Common myeloid progenitor, CD34-positive (primary cell): ENCODE measurements around the gene CARD9.

Experiments used
- CTCF ChIA-PET: fragments of 350-600 bp; sonication (Branson Sonifier 250); formaldehyde crosslinking; loops from one replicate; lab custom pipeline; 2021; ENCODE audit warnings: antibody characterized with exemption; lab: Charles Lee
- POLR2A ChIA-PET: fragments of 350-600 bp; sonication (Branson Sonifier 250); formaldehyde crosslinking; loops from one replicate; lab custom pipeline; 2021; ENCODE audit warnings: antibody characterized with exemption; lab: Charles Lee
- DNase-seq, 3 donors: peaks; one replicate each; pipeline versions ENCODE4 v3.0.0 to v3.0.0-alpha.2; 2013
- H3K27ac ChIP-seq, 2 experiments: 1 replicate in 1 of 2; 2 replicates in 1 of 2; pipeline ENCODE4 v1.7.0; 2013; ENCODE audit warnings: inconsistent platforms in 2 of 2, low read length in 2 of 2, mild to moderate bottlenecking in 2 of 2, low read depth in 1 of 2, moderate library complexity in 1 of 2; ENCODE audit not compliant: severe bottlenecking in 2 of 2, insufficient read depth in 1 of 2, poor library complexity in 1 of 2
- H3K27me3 ChIP-seq, 5 experiments: replicated peaks in 2 of 5; 1 replicate in 3 of 5; 2 replicates in 2 of 5; pipeline versions ENCODE4 v1.6.1 to v1.7.0; 2013; ENCODE audit warnings: low read length in 4 of 5, mild to moderate bottlenecking in 2 of 5, moderate library complexity in 2 of 5, inconsistent platforms in 1 of 5; ENCODE audit not compliant: insufficient read depth in 5 of 5, control insufficient read depth in 4 of 5
- H3K36me3 ChIP-seq, 4 experiments: 1 replicate in 2 of 4; 2 replicates in 2 of 4; pipeline versions ENCODE4 v1.6.1 to v1.7.0; 2013; ENCODE audit warnings: low read length in 3 of 4, control low read depth in 1 of 4, mild to moderate bottlenecking in 1 of 4; ENCODE audit not compliant: control insufficient read depth in 4 of 4, insufficient read depth in 4 of 4
- H3K4me1 ChIP-seq, 4 experiments: 1 replicate in 3 of 4; 2 replicates in 1 of 4; pipeline versions ENCODE4 v1.6.1 to v1.7.1; 2013; ENCODE audit warnings: low read length in 3 of 4, mild to moderate bottlenecking in 3 of 4, control low read depth in 1 of 4, inconsistent platforms in 1 of 4, moderate library complexity in 1 of 4; ENCODE audit not compliant: control insufficient read depth in 4 of 4, insufficient read depth in 4 of 4; ENCODE audit errors: control extremely low read depth in 1 of 4
- H3K4me3 ChIP-seq, 7 experiments: 1 replicate in 4 of 7; 2 replicates in 3 of 7; pipeline versions ENCODE4 v1.5.1 to v1.7.0; 2013; ENCODE audit warnings: mild to moderate bottlenecking in 7 of 7, low read length in 6 of 7, moderate library complexity in 6 of 7, inconsistent platforms in 2 of 7, low read depth in 2 of 7, control low read depth in 1 of 7; ENCODE audit not compliant: insufficient read depth in 4 of 7, control insufficient read depth in 1 of 7; ENCODE audit errors: extremely low read depth in 1 of 7
- H3K9me3 ChIP-seq, 5 experiments: 1 replicate in 4 of 5; 2 replicates in 1 of 5; pipeline versions ENCODE4 v1.6.1 to v1.7.1; 2013; ENCODE audit warnings: low read length in 4 of 5, mild to moderate bottlenecking in 2 of 5, inconsistent platforms in 1 of 5, low read depth in 1 of 5, moderate library complexity in 1 of 5; ENCODE audit not compliant: control insufficient read depth in 4 of 5, insufficient read depth in 2 of 5; ENCODE audit errors: control extremely low read depth in 1 of 5
- WGBS: methylation state at CpG from one replicate; pipeline ENCODE4 v1.1.5; 2013; ENCODE audit not compliant: insufficient coverage; 5-methylcytosine and 5-hydroxymethylcytosine counted together

CARD9 gene

DNA sequence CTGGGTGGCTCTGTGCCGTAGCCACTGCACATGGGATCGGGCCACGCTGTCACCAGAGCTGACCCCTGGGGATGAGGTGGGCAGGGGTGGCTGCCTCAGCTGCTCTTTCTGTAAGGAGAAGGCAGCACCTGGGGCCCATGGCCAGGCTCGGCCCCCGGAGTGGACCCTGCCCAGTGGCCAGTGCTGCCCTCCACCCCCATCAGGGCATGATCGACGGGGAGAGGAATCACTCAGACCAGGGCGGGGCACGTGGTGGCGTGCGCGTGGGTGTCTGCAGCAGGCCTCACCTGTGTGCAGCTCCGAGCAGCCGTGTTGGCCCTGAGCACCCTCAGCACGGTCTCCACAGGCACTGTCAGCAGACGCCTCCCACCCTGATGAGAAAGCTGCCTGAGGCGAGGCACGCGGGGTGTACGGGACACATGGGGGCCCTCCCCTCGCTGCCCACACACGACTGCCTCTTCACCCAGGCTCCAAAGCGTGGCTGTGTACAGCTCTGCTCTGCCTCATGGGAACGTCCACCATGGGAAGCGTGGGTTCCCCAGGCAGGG is 8.6 kb upstream of the CARD9 start:
- H3K27ac ChIP-seq = no peak overlapping the region
- DNase-seq = no peak
- H3K4me3 ChIP-seq = no peak overlapping the region
- WGBS = 95% methylated on average over 22 of the region's 25 CpGs
- peaks cover 14 to 88% (median 49%) of the 10 kb centered on the region in 4 experiments for H3K36me3 ChIP-seq
- H3K9me3 ChIP-seq = no peaks in the 10 kb centered on the region
- peaks cover 0 to 6% (median 5%) of the 10 kb centered on the region in 4 experiments for H3K4me1 ChIP-seq
- ChIA-PET POLR2A (no interaction called here), CTCF (interaction anchor here (1.4 kb wide), 2 partner anchors 8 to 106 kb away, joined by 3 to 4 read pairs; no protein-coding TSS in a partner anchor)
- no peaks in the 10 kb centered on the region for H3K27me3 ChIP-seq

GRCh38 chr9:136381311-136381710 is 7.8 kb upstream of the CARD9 start:
- no peak for DNase-seq
- Histone ChIP-seq H3K27ac (no peak overlapping the region), H3K27me3 (no peaks in the 10 kb centered on the region), H3K4me3 (no peak overlapping the region), H3K9me3 (no peaks in the 10 kb centered on the region), H3K36me3 (peaks cover 12 to 91% (median 47%) of the 10 kb centered on the region in 4 experiments), H3K4me1 (peaks cover 0 to 8% (median 8%) of the 10 kb centered on the region in 4 experiments)
- CTCF ChIA-PET = interaction anchor here (1.0 to 1.4 kb wide), 3 partner anchors 8 to 107 kb away, joined by 3 to 4 read pairs (median 3); no protein-coding TSS in a partner anchor
- 95% methylated on average over 4 of the region's 9 CpGs for WGBS
- POLR2A ChIA-PET = no interaction called here

GRCh38 chr9:136380381-136380780 is 6.9 kb upstream of the CARD9 start:
- peaks cover 12 to 93% (median 42%) of the 10 kb centered on the region in 4 experiments for H3K36me3 ChIP-seq
- H3K27ac ChIP-seq = no peak overlapping the region
- ChIA-PET CTCF (interaction anchor here (1.0 to 1.4 kb wide), 2 partner anchors 7 to 10 kb away, joined by 3 to 4 read pairs; no protein-coding TSS in a partner anchor), POLR2A (no interaction called here)
- no peaks in the 10 kb centered on the region for H3K27me3 ChIP-seq
- H3K4me3 ChIP-seq = no peak overlapping the region
- H3K9me3 ChIP-seq = no peaks in the 10 kb centered on the region
- WGBS = over 99% methylated on average over 16 of the region's 17 CpGs
- DNase-seq = no peak
- peaks cover 0 to 8% (median 8%) of the 10 kb centered on the region in 4 experiments for H3K4me1 ChIP-seq

DNA sequence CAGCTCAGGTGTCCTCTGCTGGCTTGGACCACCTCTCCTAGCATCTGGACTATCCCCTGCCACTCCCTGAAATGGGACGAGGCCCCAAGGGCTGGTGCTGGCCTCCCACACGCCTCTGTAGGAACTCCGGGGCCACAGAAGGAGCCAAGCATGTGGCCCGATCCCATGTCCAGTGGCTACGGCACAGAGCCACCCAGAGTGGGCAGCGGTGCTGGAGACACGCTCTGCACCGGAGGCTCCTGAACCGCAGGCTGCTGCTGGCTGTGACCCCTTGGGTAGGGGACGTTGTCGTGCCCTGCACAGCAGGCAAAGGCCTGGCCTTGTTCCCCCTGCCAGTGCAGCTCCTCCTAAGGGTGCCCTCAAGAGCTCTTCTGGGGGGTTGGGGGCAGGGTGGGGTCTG is 6.4 kb upstream of the CARD9 start:
- H3K4me3 ChIP-seq = no peak overlapping the region
- WGBS = 88% methylated on average over 9 of the region's 11 CpGs
- H3K4me1 ChIP-seq = peaks cover 0 to 8% (median 8%) of the 10 kb centered on the region in 4 experiments
- no peaks in the 10 kb centered on the region for H3K9me3 ChIP-seq
- ChIA-PET CTCF (no interaction called here), POLR2A (no interaction called here)
- H3K27me3 ChIP-seq = no peaks in the 10 kb centered on the region
- DNase-seq = no peak
- peaks cover 12 to 91% (median 41%) of the 10 kb centered on the region in 4 experiments for H3K36me3 ChIP-seq
- H3K27ac ChIP-seq = no peak overlapping the region

DNA sequence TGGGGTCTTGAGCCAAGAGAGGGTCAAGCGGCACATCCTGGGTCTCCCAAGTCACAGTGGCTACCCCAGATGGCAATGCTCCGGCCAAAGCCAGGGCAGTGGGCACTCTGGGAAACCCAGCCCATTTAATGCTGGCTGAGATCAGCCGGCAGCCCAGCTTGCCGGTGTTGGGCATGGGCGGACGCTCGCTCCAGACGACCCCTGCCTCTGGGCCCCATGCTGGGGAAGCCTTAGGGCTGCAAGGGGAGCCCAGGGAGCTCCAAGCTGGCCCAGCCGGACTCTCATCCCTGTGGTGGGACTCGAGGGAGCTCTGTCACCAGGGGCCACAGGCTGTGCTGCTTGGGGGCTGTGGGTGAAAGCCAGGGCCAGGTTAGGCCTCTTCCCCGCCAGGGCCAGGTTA is 5.9 kb upstream of the CARD9 start:
- CTCF ChIA-PET = interaction anchor here (0.9 kb wide), 1 partner anchor 13 kb away, joined by 3 read pairs; no protein-coding TSS in a partner anchor
- peaks cover 11 to 86% (median 37%) of the 10 kb centered on the region in 4 experiments for H3K36me3 ChIP-seq
- no peak overlapping the region for H3K27ac ChIP-seq
- POLR2A ChIA-PET = no interaction called here
- peaks cover 0 to 8% (median 8%) of the 10 kb centered on the region in 4 experiments for H3K4me1 ChIP-seq
- H3K9me3 ChIP-seq = no peaks in the 10 kb centered on the region
- DNase-seq = no peak
- WGBS = 97% methylated on average over 11 of the region's 11 CpGs
- no peaks in the 10 kb centered on the region for H3K27me3 ChIP-seq
- no peak overlapping the region for H3K4me3 ChIP-seq

GRCh38 chr9:136379003-136379287 is 5.5 kb upstream of the CARD9 start:
- ChIA-PET CTCF (interaction anchor here (0.9 kb wide), 1 partner anchor 13 kb away, joined by 3 read pairs; no protein-coding TSS in a partner anchor), POLR2A (no interaction called here)

DNA sequence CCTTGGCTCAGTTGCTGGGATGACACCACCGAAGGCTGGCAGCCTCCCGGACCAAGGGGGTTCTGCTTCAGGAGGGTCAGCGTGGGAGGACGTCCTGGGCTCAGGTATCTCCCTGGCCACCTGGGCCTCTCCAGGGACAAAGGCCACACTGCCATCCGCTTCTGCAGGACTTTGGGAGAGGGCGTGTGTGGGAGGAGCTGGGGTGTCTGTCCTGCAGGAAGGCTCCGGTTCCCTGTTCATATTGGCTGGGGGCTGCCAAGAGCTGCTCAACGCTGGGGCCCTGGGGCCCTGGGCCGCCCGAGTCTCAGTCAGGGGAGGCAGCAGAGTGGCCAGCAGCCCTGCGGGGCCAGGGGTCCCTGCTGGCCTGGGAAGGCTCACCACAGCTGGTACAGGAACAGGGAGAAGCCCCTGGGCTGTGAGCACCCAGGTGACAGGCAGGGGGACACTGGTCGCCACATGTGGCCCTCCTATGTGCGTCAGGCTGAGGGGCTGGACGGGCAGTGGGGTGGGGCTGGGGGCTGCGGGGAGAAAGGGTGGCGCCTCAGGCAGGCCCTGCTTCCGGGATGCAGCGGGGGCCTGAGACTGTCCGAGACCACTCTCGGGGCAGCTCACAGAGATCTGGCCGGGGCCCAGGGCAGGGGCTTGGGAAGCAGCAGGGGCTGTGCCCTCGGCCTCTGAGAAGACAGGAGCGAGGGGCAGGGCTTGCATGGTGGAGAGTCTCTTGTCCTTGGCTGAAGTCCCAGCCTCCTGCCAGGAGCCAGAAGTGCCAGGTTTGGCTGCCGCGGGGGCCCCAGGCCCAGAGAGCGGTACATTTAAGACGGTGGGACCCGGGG is 4.9 kb upstream of the CARD9 start:
- WGBS = 93% methylated on average over 23 of the region's 28 CpGs
- DNase-seq = no peak
- CTCF ChIA-PET = interaction anchor here (0.9 kb wide), 1 partner anchor 12 kb away, joined by 3 read pairs; no protein-coding TSS in a partner anchor
- Histone ChIP-seq H3K4me1 (peaks cover 0 to 15% (median 13%) of the 10 kb centered on the region in 4 experiments), H3K36me3 (peaks cover 8 to 76% (median 31%) of the 10 kb centered on the region in 4 experiments), H3K27me3 (no peaks in the 10 kb centered on the region), H3K27ac (no peak overlapping the region), H3K9me3 (no peaks in the 10 kb centered on the region), H3K4me3 (no peak overlapping the region)
- POLR2A ChIA-PET = no interaction called here

More at GRCh38 chr9:136379003-136379287, 5.5 kb upstream of the CARD9 start:
- Histone ChIP-seq H3K4me3 (no peak overlapping the region), H3K4me1 (peaks cover 0 to 9% (median 8%) of the 10 kb centered on the region in 4 experiments), H3K9me3 (no peaks in the 10 kb centered on the region), H3K27me3 (no peaks in the 10 kb centered on the region), H3K36me3 (peaks cover 9 to 81% (median 34%) of the 10 kb centered on the region in 4 experiments), H3K27ac (no peak overlapping the region)
- no peak for DNase-seq
- WGBS = over 99% methylated on average over 13 of the region's 18 CpGs
